Measurements from ENCODE around the gene PRKCA.

The PRKCA gene

DNA sequence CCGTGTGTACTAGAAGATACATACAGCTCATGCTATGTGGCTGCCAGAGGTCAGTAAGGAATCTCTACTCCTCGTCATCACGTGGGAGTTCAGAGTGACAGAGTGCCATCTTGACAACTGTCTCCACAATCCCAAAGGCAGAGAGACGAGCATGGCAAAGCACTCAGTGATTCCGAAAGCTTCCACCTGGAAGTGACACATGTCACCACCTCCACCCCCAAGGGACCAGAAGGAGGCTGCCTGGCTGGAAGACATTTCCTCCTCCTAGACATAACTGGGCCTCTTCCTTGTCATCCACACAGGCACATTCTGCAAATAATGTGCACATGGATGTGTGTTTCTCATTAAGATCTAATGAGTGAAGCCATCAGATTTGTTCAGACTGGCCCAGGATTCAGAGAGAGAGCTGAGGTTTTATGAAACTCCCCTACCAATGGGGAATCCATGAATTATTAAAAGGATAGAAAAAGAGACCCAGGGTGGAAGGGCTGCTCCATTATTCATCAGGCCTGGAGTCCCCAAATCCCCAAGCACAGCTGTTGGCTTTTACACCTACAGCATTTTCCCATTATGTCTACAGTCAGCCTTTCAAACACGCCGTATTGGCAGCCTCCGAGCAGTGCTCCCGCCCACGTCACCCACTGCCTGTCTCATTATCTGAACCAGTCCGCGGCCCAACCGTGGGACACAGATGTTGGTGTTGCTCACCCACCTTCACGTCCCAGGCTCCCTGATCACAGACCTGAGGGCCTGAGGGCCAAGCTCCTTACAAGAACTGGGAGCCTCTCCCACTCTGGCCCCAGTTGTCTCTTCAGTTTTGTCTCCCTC, 529.2 kb downstream of the PRKCA start:
- DNase-seq: no peak

DNA sequence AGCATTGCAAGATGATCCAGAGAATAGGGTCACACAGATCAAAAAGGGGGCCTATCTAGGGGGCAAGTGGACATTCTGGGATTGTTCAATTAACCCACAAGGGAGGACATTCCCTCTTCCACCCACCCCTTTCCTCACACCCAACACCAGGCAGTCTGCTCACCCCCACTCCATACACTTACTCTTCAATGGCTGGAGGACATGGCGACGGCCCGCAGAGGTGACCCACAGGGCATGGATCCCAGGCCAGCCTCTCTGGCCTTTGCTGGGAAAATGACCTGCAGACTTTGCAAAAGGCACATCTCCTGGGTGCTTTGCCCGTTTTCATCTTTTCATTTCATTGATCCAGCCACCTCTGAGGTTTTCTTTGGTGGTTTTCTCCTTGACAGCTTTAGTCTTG, 530.8 kb downstream of the PRKCA start:
- no peak for DNase-seq

DNA sequence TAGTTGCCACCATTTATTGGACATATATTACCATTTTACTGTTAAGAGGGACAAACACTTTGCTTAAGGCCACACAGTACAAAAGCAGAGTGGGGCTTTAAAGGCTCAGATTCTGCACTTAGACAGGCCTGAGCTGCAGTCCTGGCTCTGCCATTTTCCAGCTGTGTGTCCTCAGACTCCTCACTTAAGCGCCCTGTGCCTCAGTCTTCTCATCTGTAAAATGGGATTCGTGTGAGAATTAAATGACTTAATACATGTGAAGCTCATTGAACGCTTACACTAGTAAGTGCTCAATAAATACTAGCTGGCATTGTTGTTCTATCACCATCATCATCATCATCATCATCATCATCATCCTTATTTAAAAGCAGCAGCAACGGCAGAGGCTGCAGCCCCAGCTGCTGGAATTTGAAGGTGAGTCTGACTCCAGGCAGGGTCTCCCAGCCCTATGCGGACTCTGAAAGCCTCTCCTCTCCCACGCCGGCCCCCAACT, 532.1 kb downstream of the PRKCA start:
- no peak for DNase-seq

DNA sequence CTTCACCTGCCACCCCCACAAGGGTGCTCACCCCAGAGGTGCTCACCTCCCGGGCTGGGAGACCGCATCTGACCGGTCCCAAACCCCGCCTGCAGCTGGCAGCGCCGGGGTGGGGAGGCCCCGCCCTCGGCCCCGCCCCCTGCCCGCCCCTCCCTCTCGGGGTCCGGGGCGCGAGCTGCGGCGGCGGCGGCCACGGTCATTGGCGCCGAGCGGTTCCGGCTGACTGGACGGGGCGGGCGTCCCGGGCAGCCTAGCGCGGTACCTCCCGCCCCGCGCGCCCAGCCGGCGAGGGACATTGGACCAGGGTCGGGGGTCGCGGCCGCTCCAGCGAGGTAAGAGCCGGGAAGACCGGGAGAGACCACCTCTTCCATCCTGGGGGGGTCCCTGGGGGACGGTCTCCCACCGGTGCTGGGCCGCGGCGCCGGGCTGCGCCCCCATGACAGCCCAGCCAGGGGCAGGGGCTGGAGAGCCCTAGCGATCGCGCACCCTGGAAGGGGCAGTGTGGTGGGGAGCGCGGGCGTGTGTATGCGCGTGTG, 532.6 kb downstream of the PRKCA start, which contains the start of gene CACNG5:
TSS of gene CACNG5 (plus strand) at position 199 of the 536 bp plus-strand sequence. CDS start 42,216 bp downstream, outside the sequence.
- no peak for DNase-seq

DNA sequence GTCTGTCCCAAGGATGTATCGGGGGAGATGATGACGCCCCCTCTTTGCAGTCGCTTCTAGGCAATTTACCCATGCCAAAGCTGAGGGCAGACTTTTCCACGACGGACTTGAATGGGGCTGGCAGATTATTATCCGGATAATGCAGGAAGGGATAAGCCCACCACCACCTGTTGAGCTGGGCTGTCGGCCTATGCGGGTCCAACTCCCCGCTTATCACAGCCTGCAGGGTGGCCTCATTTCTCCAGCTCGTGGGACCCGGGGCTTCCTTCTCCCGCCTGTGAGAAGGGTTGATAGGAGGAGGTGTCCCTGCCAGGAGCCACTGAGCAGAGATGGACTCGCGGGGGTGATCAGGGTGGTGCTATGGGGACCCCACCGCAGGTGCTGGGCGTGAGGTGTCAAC, 533.1 kb downstream of the PRKCA start:
- no peak for DNase-seq

DNA sequence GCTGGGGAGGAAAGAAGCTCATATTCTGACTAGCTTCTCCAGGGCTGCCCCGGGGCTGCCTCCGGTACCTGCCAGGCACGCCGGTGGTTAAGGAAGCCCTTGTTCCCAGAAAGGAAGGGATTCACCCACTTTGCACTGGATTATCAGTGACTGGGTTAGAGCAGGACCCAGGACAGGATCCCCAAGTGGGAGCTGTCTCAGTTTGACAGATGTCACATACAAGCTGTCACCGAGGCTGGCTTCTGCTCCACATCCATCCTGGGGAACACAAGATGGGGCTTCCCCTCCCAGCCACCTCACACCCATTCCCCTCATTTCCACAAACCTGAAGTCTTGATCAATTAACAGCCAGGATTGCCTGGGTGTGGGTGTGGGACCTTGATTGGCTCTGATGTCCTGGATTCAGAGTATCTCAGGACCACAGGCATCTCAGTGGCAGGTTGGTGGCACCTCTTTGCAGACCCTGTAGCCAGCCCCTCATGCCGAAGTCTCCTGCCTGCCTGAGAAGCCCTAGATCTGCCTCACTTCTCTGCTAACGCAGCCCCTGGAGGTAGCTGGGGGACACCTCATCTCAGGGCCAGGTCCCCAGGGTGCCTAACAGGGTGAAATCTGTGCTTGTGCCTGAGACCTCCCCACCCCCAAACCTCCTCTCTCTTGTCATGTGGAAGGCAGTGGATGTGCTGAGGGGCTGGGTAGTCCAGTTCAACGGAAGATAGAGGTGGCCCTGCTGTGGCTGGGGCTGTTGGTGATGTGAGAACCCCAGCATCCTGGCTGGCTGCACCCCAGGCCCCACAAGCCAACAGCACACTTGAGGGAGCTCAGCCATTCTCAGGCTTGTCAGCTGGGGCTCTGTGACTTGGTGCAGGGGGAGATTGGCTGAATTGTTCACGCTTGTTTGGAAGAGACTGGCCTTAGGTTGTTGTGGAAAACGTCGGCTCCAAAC, 533.9 kb downstream of the PRKCA start:
- DNase-seq: no peak

DNA sequence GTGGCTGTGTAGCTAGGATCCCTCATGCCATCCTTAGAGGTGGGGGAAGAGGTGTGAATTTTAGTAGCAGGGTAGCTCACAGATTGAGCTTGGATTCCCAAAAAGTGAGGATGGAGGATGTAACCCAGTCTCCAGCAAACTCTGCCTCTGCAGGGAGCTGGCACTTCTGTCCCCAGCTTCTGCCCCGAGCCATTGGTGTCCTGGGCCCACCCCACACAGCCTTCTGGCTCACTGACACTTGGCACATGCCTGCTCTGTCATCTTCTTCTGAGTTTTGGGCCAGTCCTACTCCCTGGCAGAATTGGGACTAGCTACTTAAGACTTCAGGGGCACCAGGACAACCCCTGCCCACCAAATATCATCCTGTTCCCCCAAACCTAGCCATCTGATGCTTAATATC, 534.8 kb downstream of the PRKCA start:
- no peak for DNase-seq

DNA sequence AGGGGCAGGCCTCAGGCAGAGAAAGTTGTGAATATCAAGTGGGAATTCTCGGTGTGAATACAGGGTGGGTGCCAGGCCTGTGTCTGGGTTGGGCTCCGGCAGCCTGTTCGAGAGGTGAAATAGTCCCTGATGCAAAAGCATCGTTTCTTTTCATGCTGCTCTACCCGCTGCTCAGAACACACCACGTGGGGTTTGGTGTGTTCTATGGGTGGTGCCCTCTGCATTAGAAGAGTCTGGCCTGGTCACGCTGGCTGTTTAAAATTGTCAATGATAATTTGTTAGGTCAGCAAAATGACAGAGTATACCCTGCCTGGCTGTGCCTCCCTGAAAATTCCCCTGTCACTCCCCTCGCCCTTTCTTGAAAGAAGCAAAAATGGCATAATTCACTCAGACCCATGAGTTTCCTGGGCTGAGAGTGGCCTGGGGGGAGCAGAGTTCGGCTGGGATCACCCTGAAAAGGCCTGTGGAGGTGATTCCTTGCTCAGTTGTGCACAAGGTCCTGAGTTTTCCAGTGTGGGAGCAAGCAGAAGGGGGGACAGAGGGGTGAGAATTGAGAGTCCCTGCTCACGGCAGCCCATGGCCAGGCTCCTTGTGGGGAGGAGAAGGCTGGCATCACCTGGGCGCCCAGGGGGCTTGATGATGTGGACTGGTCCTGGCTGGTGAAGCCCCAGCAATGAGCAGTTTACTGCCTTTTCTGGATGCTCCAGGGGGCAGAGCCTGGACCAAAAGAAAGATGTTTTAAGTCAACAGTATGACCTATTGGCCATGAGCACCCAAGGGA, 535.7 kb downstream of the PRKCA start:
- no peak for DNase-seq

DNA sequence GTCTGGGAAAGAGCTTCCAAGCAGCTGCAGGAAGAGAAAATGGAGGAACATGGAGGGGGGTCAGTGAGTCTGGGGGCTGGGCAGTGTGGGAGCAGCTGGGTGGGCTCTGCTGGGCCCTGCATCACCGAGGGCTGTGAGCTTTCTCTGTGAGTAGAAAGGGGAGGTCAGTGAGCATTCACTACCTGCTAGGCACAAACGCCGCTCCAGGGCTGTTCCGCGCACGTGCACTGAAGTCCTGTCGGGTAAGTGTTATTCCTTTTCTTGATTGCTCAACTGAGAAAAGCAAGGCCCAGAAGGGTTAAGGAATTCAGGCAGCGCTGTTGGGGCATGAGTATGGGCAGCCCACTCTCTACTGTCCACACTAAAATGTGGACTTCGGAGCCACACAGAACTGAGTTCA, 537.2 kb downstream of the PRKCA start:
- DNase-seq: no peak

DNA sequence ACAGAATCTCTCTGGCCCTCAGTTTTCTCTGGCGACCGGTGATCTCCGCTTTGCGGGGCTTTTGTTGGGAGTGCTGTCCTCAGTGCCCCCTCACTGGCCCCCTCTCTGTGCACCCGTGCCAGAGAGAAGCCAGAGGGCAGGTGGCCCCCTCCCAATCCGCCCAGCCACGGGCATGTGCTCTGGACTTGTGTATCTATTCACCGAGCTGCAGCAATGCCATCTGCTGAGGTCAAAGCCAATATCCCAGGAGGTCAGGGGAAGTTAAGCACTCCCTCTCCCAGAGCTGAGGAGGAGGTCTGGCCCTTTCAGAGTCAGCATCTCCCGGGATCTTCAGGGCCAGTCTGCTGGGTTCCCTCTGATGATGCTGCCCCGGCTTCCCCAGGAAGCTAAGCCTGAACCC, 537.6 kb downstream of the PRKCA start:
- DNase-seq: no peak

DNA sequence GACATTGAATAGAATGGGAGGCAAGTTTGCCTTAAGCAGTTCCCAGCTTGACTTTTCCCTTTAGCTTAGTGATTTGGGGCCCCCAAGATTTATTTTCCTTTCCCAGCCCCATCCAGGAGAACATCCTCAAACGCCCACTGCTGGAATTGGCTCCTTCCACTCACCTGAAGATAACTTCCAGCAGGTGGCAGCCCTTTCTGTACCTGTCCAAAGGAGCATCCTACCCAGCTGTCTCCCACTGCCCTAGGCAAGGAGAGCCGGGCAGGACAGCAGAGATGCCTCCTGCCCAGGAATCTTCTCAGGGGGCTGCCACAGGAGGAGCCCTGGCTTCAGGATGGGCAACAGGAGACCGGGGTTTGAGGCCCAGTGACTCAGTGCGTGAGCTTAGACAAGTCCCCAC, 538.9 kb downstream of the PRKCA start:
- no peak for DNase-seq

DNA sequence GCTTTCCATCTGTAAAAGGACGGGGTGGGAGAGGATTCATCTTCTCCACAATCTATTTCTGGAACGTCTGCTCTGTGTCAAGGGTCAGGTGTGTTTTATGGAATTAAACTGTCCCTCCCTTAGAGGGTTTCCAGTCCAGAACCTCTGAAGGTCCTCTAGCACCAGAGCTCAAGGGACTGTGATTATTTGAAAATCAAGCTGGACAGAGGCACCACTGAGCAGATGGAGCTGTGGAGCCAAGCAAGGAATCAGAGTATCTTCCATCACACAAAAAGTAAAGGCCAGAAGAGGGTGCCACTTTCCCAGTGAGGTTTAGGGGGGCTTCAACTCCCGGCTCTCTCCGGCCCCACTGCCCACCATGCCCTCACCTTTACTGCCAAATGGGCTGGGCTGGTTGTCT, 539.3 kb downstream of the PRKCA start:
- no peak for DNase-seq

DNA sequence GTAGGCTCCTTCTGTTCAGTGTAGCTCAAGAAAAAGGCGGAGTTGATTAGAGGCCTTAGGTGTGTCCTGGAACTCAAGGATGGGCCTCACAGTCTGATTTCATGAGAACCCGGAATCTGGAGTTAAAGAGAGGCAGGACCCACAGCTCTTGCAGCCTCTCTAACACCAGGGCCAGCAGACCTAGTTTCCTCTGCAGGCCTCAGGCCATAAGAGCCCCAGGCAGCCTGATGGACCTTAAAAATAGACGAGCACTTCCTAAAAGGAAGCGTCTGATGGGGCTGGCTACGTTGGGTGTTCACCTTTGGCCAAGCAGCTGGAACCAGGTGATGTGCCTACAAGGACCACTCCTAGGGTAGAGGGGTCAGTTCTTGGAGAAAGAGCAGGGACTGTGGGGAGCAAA, 540.1 kb downstream of the PRKCA start:
- no peak for DNase-seq

DNA sequence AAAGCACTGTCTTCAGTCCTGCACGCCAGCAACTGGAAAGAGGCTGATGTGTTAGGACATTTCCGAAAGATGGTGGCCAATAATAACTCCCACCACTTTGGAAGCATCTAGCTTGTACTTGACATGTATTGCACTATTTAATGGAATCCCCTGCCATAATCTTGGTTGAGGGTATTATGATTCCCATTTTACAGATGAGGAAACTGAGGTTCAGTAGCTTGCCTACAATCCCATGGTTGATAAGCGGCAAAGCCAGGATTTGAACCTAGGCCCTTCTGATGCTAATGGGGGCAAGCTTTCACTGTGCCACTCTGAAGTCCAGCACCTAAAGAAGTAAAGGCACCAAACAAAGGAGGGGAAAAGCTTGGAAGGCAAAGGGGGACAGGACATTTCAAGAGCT, 540.5 kb downstream of the PRKCA start:
- no peak for DNase-seq

DNA sequence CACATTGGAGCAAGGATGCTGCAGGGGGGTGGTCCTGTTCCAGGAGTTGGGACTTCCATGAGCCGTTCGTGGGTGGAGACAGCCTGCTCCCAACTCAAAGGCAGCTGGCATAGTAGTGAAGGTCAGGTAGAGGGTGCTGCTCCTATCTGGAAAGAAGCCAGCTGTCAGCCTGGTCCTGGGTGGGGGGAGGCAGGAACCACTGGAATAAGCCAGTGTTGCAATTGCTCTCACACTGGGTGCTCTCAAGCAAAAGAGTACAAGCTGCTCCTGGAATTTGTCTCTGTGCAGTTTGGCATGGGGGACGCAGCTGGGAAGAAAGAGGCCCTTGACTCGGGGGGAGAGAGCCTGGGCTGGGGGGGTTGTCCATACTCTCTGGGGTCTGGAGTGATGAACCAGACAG, 541.2 kb downstream of the PRKCA start:
- no peak for DNase-seq

DNA sequence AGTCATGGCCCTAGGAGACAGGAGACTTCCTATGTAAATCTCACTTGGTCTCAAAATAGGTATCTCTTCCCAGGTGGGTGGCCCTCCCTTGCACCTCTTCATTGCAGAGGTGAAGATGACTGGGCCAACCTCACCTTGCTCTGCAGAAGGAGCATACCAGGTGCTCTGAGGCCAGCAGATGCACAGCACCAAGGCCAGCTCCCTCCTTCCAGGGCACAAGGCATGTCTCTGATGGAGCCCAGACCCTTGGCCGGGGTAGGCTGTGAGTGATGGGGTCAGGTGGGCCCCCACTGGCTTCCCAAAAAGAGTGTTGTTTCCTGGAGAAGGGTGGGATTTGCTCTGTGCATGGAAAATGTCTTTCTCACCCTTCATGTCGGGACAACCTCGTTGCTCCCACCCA, 545.3 kb downstream of the PRKCA start:
- no peak for DNase-seq

DNA sequence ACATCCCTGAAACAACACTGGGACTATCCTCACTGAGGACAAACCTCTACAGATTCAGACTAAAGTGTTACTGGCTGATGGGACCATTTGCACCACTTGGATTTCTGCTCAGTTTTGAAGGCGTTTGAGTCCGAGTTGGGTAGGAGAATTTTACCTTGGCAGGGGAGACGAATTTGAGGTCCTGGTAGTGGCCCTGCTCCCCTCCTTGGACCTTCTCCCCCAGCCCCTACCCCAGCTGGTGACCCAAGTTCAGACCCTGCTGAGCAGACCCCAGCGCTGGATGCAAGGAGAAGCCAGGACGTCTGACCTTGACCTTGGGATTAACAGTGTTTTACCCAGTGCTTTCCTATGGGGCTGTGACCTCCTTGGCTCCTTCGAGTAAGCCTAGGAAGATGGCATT, 546.1 kb downstream of the PRKCA start:
- no peak for DNase-seq

DNA sequence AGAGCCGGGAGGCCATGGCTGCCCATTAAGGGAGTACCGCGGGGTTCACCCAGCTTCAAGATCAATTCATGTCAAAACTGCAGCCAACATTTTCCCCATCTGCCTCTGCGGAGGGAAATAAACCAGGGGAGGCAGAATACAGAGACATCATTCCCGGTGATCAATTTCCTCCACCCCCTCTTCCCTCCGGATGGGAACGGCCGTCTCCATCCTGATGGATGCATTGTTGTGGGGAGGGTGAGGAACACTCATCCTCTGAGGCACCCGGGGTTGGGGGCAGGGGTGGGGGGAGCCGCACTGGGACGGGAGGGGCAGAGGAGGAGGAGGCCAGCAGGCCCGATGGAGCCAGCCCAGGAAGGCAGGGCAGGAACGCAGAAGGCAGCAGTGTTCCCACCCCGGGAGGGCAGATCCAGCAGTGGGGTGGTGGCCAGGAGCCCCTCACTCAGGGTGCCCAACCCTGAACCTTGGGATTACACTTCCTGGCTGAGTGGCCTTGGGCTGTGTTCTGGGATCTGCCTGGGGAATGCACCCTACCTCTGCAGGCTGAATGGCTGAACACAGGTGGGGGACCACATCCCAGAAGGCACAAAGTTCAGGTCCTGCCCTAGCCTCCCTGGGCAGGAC, 546.7 kb downstream of the PRKCA start:
- DNase-seq: no peak

DNA sequence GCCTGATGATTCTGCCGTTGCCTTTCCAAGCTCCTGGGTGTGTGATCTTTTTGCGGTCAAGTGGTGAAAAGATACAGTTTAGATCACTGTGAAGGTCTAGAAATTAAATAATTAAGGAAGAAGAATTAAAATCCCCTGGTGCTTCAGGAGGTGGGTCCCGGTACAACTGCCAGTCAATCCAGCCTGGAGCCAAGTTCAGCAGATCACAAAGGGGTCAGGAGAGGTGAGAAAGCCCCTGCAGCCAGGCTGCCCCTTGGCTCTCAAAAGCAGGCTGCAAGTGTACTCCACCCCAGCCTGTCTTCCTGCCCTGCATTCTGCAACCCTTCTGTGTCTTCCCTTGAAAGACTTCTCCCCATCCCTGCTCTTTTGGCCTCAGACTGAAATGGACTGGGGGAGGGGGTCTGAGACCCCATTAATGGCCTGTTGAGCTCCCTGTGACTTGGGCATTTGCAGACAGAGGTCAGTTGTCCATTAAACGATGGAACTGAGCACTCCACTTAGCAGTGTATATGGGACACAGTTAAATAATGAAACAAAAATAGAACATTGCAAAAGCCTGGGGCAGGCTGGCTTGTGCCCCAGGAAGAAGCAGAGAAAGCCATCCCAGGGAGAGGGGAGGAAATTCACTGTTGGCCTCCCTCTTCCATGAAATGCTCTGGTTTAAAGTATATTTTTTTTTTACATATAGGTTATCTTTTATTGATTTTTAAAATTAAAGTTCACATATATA, 547.6 kb downstream of the PRKCA start:
- no peak for DNase-seq

DNA sequence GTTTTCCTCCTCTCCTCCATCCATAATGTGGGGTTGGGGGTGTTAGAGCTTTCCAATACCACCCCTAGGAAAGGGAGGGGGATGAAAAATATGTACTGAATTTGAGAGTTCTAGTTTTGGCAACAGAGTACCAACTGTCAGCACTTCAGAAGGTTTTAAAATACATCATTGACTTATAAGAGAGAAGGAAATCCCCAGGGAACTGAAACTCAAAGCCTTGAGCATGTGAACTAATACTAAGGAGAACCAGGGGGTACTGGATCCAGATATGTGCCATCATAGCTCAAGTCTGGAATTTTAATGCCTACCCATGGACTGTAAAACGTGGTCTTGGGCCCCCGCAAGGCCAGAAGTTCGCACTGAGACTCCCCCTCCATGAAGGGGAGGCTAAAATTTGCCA, 548.3 kb downstream of the PRKCA start:
- no peak for DNase-seq

DNA sequence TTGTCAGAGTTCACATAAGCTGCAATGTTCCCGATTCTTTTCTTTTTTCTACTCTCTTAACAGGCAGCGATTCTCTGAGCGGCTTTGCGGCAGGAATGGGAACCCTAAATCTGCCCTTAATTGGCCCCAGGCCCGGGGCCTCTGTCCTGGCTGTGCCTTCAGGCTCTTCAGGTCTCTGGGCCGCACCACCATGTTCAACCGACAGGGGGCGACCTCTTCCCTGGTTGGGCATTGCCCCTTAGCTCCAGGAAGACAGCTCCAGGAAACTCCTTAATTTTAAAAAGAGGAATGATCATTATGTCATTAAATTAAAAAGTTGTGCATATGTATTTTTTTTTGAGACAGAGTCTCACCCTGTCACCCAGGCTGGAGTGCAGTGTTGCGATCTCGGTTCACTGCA, 552.8 kb downstream of the PRKCA start:
- DNase-seq: peak; percentile 57

Measured in activated CD4-positive, CD25-positive, alpha-beta regulatory T cell treated with anti-CD3 and anti-CD28 coated beads, Interleukin-2, amount 50 U/mL, for 72 hours (primary cell).